Brain microvascular endothelial cell (primary cell): ENCODE measurements around the gene SH3GLB1.
A peak's percentile ranks its signal among the peaks of the same experiment; 100 is the strongest.

Experiments used
- DNase-seq: peaks from one replicate; pipeline ENCODE4 v3.0.0-alpha.2; 2020
- H3K27ac ChIP-seq: fragments of 250-450 bp; sonication (Bioruptor Pico); 2 replicates; pipeline ENCODE4 v1.5.1; 2020; ENCODE audit warnings: mild to moderate bottlenecking, moderate library complexity
- H3K27me3 ChIP-seq: fragments of 250-450 bp; sonication (Bioruptor Pico); replicated peaks from 2 replicates; pipeline ENCODE4 v1.5.1; 2020; ENCODE audit warnings: mild to moderate bottlenecking
- H3K36me3 ChIP-seq: fragments of 250-450 bp; sonication (Bioruptor Pico); replicated peaks from 2 replicates; pipeline ENCODE4 v1.5.1; 2020; ENCODE audit warnings: mild to moderate bottlenecking
- H3K4me3 ChIP-seq: 2 replicates; pipeline ENCODE4 v1.5.1; 2011; ENCODE audit warnings: low read depth, mild to moderate bottlenecking, control low read depth, low read length, moderate library complexity
- CTCF ChIP-seq: IDR thresholded peaks from 2 replicates; pipeline ENCODE4 v1.5.1; 2011; ENCODE audit warnings: low read depth, mild to moderate bottlenecking, moderate library complexity, low read length, control low read depth, inconsistent platforms; ENCODE audit errors: missing control alignments
- in situ Hi-C: cut with HindIII; loops from 2 replicates; pipeline ENCODE4 v1.10.0; 2017; ENCODE audit warnings: low sequenced_read_pairs, low pct_ligation_motif_present

Gene SH3GLB1

DNA sequence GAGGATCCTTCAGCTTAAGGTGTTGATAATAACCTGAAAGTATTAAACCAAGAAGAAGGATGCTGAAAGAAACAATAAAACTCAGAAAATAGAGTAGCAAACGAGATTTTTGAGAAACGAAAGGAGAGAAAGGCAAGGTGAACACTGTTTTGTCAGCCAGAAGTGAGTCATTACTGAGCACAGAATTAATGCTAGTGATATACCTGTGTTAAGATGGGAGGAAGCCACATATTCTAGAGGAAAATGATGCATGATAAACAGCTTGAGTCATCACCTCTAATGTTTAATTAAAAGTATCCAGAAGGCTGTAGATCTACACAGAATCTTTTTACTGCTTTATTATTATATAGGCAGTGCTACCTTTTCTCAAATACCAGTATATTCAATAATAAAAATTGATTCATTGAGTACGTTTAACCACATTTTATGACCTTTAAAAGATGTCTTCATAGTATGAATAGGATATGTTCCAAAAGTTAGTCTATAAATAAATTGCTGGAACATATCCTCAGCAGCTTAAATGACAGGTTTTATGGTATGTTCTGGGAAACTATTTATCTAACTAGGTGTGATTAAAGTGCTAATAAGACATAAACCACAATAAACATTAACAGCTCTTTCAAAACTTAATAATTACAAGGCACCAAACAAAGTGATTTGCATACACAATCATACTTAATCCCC is 10.3 kb downstream of the SH3GLB1 start:
- H3K27ac ChIP-seq = no peak overlapping the region
- in situ Hi-C loops = no loop called here

GRCh38 chr1:86718786-86719185 is 14.4 kb downstream of the SH3GLB1 start:
- in situ Hi-C loops = no loop called here
- Histone ChIP-seq H3K36me3 (peaks cover 18% of the 10 kb centered on the region), H3K27ac (no peak overlapping the region), H3K4me3 (no peak overlapping the region), H3K27me3 (no peaks in the 10 kb centered on the region)
- no peak for DNase-seq
- no peak for TF ChIP-seq CTCF

More for the DNA sequence above, 10.3 kb downstream of the SH3GLB1 start:
- Histone ChIP-seq H3K4me3 (no peak overlapping the region), H3K36me3 (peaks cover 16% of the 10 kb centered on the region), H3K27me3 (no peaks in the 10 kb centered on the region)
- no peak for TF ChIP-seq CTCF
- no peak for DNase-seq

DNA sequence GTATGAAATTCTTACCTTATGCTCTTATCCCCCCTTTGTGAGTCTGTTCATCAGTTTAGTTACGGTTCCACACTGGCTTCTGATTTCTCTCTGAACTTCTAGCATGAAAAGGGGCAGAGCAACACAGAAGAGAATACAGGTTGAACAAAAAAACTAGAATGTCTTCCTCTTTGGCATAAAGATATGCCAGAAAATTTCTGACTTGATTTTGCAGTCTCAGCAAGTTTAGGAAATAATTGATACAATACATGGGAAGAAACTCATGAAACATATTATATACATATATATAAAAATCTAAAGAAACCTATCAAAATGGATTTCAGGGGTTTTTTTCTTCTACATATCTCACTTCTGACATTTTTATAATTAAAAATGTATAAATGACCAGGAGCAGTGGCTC is 27.0 kb downstream of the SH3GLB1 start:
- Histone ChIP-seq H3K4me3 (no peak overlapping the region), H3K27me3 (no peaks in the 10 kb centered on the region), H3K27ac (no peak overlapping the region), H3K36me3 (peaks cover 39% of the 10 kb centered on the region)
- TF ChIP-seq CTCF = no peak
- in situ Hi-C loops = no loop called here
- DNase-seq = no peak

DNA sequence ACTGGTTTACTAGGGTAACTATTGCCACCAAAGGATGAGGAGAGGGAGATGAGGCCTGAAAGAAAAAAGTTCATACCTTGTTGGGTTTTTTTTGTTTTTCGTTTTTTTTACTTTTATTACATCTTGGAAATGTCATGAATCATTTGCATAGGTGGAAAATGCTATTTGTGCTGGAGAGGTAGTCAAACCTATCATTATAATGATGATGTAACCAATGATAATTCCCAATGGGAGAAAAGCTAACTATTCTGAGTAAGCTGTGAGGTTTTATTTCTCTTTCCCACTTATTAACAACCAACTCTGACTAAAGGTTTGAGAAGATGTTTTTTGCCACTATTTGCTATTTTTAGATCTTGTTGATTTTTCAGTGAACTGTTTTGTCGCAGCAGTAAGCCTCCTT is 29.0 kb downstream of the SH3GLB1 start:
- Histone ChIP-seq H3K27me3 (no peaks in the 10 kb centered on the region), H3K36me3 (peaks cover 45% of the 10 kb centered on the region), H3K27ac (no peak overlapping the region), H3K4me3 (no peak overlapping the region)
- in situ Hi-C loops = no loop called here
- DNase-seq = no peak
- no peak for TF ChIP-seq CTCF

- DNase-seq = no peak
- Histone ChIP-seq H3K27ac (peak overlapping the region; percentile 11), H3K27me3 (no peaks in the 10 kb centered on the region), H3K36me3 (peaks cover 62% of the 10 kb centered on the region), H3K4me3 (no peak overlapping the region)
- in situ Hi-C loops = no loop called here
- no peak for TF ChIP-seq CTCF
These were observed 35.5 kb downstream of the SH3GLB1 start for GRCh38 chr1:86739648-86740509.
